Neural progenitor cell (in vitro differentiated cells): ENCODE data around the gene ADGRA3.

Experiments
- EZH2 ChIP-seq: fragments of 200-600 bp; sonication (generic); IDR thresholded peaks from 2 replicates; pipeline ENCODE4 v1.6.1; 2017; ENCODE audit warnings: antibody characterized with exemption, mild to moderate bottlenecking, moderate library complexity
- TF ChIP-seq, protein P1 (sequence below): fragments of 200-600 bp; sonication (generic); IDR thresholded peaks from 2 replicates; pipeline ENCODE4 v1.5.1; 2017; ENCODE audit warnings: antibody characterized with exemption, mild to moderate bottlenecking

DNA sequence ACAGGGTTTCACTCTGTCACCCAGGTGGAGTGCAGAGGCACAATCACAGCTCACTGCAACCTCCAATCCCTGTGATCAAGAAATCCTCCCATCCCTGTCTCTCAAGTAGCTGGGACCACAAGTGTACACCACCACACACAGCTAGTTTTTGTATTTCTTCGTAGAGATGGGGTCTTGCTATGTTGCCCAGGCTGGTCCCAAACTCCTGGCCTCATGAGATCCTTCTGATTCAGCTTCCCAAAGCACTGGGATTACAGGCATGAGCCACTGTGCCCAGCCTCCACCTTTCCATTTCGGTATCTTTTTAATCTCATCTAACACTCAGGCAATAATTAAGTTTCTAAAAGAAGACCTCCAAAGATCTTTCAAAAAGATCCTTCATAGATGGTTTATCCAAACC lies 22.9 kb downstream of the ADGRA3 start:
- TF ChIP-seq, protein P1, sequence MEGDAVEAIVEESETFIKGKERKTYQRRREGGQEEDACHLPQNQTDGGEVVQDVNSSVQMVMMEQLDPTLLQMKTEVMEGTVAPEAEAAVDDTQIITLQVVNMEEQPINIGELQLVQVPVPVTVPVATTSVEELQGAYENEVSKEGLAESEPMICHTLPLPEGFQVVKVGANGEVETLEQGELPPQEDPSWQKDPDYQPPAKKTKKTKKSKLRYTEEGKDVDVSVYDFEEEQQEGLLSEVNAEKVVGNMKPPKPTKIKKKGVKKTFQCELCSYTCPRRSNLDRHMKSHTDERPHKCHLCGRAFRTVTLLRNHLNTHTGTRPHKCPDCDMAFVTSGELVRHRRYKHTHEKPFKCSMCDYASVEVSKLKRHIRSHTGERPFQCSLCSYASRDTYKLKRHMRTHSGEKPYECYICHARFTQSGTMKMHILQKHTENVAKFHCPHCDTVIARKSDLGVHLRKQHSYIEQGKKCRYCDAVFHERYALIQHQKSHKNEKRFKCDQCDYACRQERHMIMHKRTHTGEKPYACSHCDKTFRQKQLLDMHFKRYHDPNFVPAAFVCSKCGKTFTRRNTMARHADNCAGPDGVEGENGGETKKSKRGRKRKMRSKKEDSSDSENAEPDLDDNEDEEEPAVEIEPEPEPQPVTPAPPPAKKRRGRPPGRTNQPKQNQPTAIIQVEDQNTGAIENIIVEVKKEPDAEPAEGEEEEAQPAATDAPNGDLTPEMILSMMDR: no peak
- TF ChIP-seq EZH2: no peak
